NCI-H510A treated with DMSO at 0.1 percent for 48 hours (cell line): ENCODE measurements around the gene MT1F.
"Not testable (repeated sequence)": the region's sequence is repeated elsewhere in the genome, so short reads cannot be mapped to it uniquely, and the experiment has no call there.

Experiments used
- DNase-seq: peaks from one replicate; lab custom pipeline; 2025; lab: John Stamatoyannopoulos, UW

Gene MT1F

GRCh38 chr16:56645311-56645710 is 12.4 kb upstream of the MT1F start:
- no peak for DNase-seq

GRCh38 chr16:56645838-56646237 is 11.9 kb upstream of the MT1F start:
- no peak for DNase-seq

GRCh38 chr16:56647641-56648431 is 9.9 kb upstream of the MT1F start:
- no peak for DNase-seq

GRCh38 chr16:56649271-56649670 is 8.5 kb upstream of the MT1F start:
- DNase-seq, result no peak

- DNase-seq, result no peak
Measured at GRCh38 chr16:56649820-56650219, 7.9 kb upstream of the MT1F start.

GRCh38 chr16:56651586-56651985 is 6.2 kb upstream of the MT1F start, which contains the start of gene MT1B:
Gene MT1B, plus strand, starts transcription at chr16:56651886. Its CDS starts 68 bp downstream, at chr16:56651954.
- no peak for DNase-seq

- DNase-seq, result no peak
Measured at GRCh38 chr16:56652600-56652999, 5.2 kb upstream of the MT1F start.

- DNase-seq, result no peak
Measured at GRCh38 chr16:56653218-56653617, 4.5 kb upstream of the MT1F start.

- no peak for DNase-seq
Measured at GRCh38 chr16:56658327-56658875, 642 bp downstream of the MT1F start.

- DNase-seq, result peak; percentile 24
Measured at GRCh38 chr16:56662357-56663354, 4.9 kb downstream of the MT1F start.

- no peak for DNase-seq
Measured at GRCh38 chr16:56664506-56664905, 6.7 kb downstream of the MT1F start.

GRCh38 chr16:56665286-56666261 is 7.8 kb downstream of the MT1F start:
- DNase-seq, result not testable (repeated sequence)

GRCh38 chr16:56667581-56668571 is 10.1 kb downstream of the MT1F start, which contains the start of gene MT1G:
Gene MT1G, minus strand, starts transcription at chr16:56668065. Its CDS starts 72 bp downstream, at chr16:56667993.
- DNase-seq, result peak; percentile 67

GRCh38 chr16:56669005-56669839 is 11.5 kb downstream of the MT1F start, which contains the start of gene MT1H:
Gene MT1H, plus strand, starts transcription at chr16:56669814. Its CDS starts 71 bp downstream, at chr16:56669885.
- DNase-seq, result no peak

GRCh38 chr16:56669840-56670619 is 12.3 kb downstream of the MT1F start:
- DNase-seq, result no peak

GRCh38 chr16:56670620-56670934 is 12.8 kb downstream of the MT1F start:
- DNase-seq, result no peak

GRCh38 chr16:56671691-56672090 is 13.9 kb downstream of the MT1F start:
- not testable (repeated sequence) for DNase-seq

GRCh38 chr16:56672171-56672570 is 14.4 kb downstream of the MT1F start:
- not testable (repeated sequence) for DNase-seq
